ENCODE results near the gene PAX8. TPM values are rescaled to one million over a fixed set of nuclear protein-coding genes. Genes with fewer than 3 reads are reported as not detected.

Gene PAX8
- total RNA-seq, 4 donors from 2014 or later = 2.8 to 23.9 (median 6.0) TPM

- no peak for DNase-seq
- H3K4me1 ChIP-seq = no peaks in the 10 kb centered on the region
- H3K9me3 ChIP-seq = no peaks in the 10 kb centered on the region
- no peak overlapping the region for H3K4me3 ChIP-seq
- TF ChIP-seq CTCF (IDR thresholded peaks at IDR 0.05) = no peak
- no peak for TF ChIP-seq POLR2A (IDR thresholded peaks at IDR 0.05)
- H3K36me3 ChIP-seq = no peaks in the 10 kb centered on the region
- H3K27me3 ChIP-seq = no peaks in the 10 kb centered on the region
- intact Hi-C loops (cut with DNase I; ENCODE audit: low total_unique reads) = no loop called here
- H3K27ac ChIP-seq = no peak overlapping the region
Observed at GRCh38 chr2:113174376-113174750, 104.4 kb downstream of the PAX8 start.

DNA sequence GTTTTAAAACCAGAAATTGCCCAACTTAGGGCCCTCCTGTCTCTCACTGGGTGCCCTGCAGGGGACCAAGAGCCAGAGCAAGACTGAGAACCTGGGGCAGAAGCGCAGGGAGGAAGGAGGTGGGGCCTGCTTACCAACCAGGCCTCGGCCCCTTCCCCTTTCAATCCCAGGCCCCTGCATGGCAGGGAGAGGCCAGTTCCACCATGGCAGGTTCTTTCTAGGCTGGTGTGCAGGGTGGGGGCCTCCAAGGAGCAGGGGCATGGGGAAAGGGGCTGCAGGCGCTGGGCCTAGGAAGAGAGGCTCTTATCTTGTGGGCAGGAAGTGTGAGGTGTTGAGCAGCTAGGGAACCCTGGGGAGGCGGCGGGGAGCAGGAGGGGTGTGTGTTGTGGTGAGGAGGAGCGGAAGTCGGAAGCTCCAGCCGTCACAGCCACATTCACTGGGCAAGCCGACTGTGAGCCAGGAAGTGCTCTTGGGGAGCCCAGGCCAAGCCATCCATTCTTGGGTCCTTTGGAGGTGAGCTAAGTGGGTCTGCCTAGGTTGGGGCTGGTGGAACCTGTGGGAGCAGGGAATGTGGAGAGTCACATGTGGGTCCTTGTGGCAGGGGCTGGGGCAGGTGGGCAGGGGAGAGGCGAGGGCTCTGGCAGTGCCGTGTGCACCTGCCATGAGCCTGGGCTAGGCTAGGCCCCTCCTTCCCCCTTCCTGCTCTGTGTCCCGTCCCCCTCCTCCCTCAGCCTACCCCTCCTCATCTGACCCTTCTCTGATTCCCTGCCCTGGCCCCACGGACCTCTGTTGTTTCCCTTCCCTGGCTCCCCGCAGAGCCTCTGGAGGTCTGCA lies 105.0 kb downstream of the PAX8 start, which contains the start of gene PSD4:
TSS of gene PSD4 (plus strand) at position 430 of the 834 bp plus-strand sequence. CDS start 8,486 bp downstream, outside the sequence.
- Histone ChIP-seq H3K9me3 (no peaks in the 10 kb centered on the region), H3K4me3 (no peak within 1 kb of the TSS), H3K4me1 (no peaks in the 10 kb centered on the region), H3K27ac (no peak within 1 kb of the TSS), H3K27me3 (no peaks in the 10 kb centered on the region), H3K36me3 (no peaks in the 10 kb centered on the region)
- no peak for DNase-seq
- TF ChIP-seq CTCF (IDR thresholded peaks at IDR 0.05) (no peak), POLR2A (IDR thresholded peaks at IDR 0.05) (no peak)
- intact Hi-C loops (cut with DNase I; ENCODE audit: low total_unique reads) = no loop called here

DNA sequence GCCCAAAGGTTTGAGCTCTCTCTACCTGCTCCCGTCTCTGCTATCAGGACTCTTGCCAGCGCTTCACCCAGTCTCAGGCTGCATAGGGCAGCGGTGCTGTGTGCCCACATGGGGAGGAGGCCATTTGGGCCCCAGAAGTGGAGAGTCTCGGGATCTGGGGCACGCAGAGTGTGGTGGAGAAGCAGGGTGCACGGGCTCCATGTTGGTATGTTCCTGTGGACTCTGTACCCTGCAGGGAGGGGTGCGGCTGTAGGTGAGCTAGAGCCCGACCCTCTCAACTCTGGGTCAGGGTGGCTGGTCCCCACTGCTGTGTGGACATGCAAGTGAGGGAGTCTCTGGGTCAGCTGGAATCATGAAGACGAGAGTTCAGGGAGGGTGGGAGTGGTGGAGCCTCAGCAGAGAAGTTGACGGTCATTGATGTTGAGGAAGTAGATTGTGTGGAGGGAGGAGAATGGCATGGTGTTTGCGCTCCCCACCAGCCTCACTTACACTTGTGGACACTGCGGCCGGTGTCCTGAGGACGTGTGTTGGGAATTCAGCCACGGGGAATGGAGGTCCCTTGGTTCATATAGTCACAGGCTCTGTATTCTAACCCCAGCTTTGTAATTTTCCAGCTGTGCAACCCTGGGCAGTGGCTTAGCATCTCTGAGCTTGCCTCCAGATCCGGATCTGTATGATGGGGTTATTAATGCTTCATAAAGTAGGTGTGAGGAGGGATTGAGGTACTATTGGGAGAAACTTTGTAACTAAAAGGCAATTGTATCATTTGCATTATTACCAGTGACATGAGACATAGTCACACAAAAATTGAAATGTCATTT lies 105.8 kb downstream of the PAX8 start:
- no peak for TF ChIP-seq POLR2A (IDR thresholded peaks at IDR 0.05)
- no peak for TF ChIP-seq CTCF (IDR thresholded peaks at IDR 0.05)
- Histone ChIP-seq H3K4me3 (no peak overlapping the region), H3K9me3 (no peaks in the 10 kb centered on the region), H3K27me3 (no peaks in the 10 kb centered on the region), H3K27ac (no peak overlapping the region), H3K4me1 (no peaks in the 10 kb centered on the region), H3K36me3 (no peaks in the 10 kb centered on the region)
- no peak for DNase-seq
- intact Hi-C loops (cut with DNase I; ENCODE audit: low total_unique reads) = no loop called here

- intact Hi-C loops (cut with DNase I; ENCODE audit: low total_unique reads) = no loop called here
Observed at GRCh38 chr2:113171334-113172075, 107.2 kb downstream of the PAX8 start.

More at GRCh38 chr2:113171334-113172075, 107.2 kb downstream of the PAX8 start:
- Histone ChIP-seq H3K36me3 (no peaks in the 10 kb centered on the region), H3K9me3 (no peaks in the 10 kb centered on the region), H3K27me3 (no peaks in the 10 kb centered on the region), H3K4me1 (no peaks in the 10 kb centered on the region), H3K4me3 (no peak overlapping the region), H3K27ac (no peak overlapping the region)
- TF ChIP-seq CTCF (IDR thresholded peaks at IDR 0.05) = no peak
- TF ChIP-seq POLR2A (IDR thresholded peaks at IDR 0.05) = no peak
- no peak for DNase-seq
